ENCODE results near the gene ATP6V1F.

ATP6V1F gene

GRCh38 chr7:128837521-128837921 is 25.1 kb upstream of the ATP6V1F start:
- Histone ChIP-seq H3K4me1 (ENCODE audit: control insufficient read depth, insufficient read depth, low read length) (peaks cover 35% of the 10 kb centered on the region), H3K9ac (ENCODE audit: low read length) (no peak overlapping the region), H3K27me3 (replicated peaks; ENCODE audit: control insufficient read depth, insufficient read depth, low read length) (no peaks in the 10 kb centered on the region), H3K9me3 (ENCODE audit: control insufficient read depth, low read length) (no peaks in the 10 kb centered on the region), H3K36me3 (ENCODE audit: control insufficient read depth, insufficient read depth, low read length, severe bottlenecking) (peaks cover 67% of the 10 kb centered on the region), H3K4me3 (ENCODE audit: low read length) (no peak overlapping the region)
- DNase-seq (ENCODE audit: low read depth) = no peak

GRCh38 chr7:128838109-128838779 is 24.4 kb upstream of the ATP6V1F start:
- Histone ChIP-seq H3K9ac (ENCODE audit: low read length) (no peak overlapping the region), H3K4me3 (ENCODE audit: low read length) (no peak overlapping the region), H3K4me1 (ENCODE audit: control insufficient read depth, insufficient read depth, low read length) (peaks cover 29% of the 10 kb centered on the region), H3K36me3 (ENCODE audit: control insufficient read depth, insufficient read depth, low read length, severe bottlenecking) (peaks cover 75% of the 10 kb centered on the region), H3K27me3 (replicated peaks; ENCODE audit: control insufficient read depth, insufficient read depth, low read length) (no peaks in the 10 kb centered on the region), H3K9me3 (ENCODE audit: control insufficient read depth, low read length) (no peaks in the 10 kb centered on the region)
- no peak for DNase-seq (ENCODE audit: low read depth)

DNA sequence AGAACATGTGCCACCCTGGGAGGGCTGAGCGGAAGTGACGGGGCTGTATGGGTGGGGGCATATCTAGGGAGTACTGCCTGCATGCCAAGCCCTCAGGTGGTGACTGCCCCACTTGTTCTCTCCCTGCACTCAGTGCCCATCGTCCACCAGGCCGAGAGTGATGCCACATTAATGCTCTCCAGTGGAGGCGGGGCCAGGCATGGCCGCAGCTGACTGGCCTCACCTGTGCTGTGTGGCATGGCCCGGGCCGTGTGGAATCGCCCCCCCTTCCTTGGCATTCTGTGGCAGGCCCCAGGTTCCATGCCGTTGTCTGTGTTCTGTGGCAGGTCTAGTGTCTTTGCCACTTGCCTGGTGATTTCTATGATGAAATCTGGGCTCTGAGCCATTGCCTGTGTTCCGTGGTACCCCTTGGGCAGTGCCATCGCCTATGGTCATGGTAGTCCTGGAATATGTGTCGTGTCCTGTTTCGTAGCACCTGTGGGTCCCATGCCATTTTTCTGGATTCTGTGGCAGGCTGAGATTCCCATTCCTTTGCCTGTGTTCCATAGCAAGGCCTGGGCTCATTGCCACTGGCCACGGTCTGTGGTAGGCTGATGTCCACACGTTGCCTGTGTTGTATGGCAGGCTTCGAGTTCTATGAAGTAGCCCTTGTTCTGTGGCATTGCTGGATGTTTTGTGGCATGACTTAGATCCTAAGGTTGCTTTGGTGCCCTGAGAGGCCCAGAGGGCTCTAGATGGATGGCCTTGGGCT is 23.5 kb upstream of the ATP6V1F start:
- Histone ChIP-seq H3K9me3 (ENCODE audit: control insufficient read depth, low read length) (no peaks in the 10 kb centered on the region), H3K4me3 (ENCODE audit: low read length) (no peak overlapping the region), H3K9ac (ENCODE audit: low read length) (no peak overlapping the region), H3K36me3 (ENCODE audit: control insufficient read depth, insufficient read depth, low read length, severe bottlenecking) (peaks cover 84% of the 10 kb centered on the region), H3K27me3 (replicated peaks; ENCODE audit: control insufficient read depth, insufficient read depth, low read length) (no peaks in the 10 kb centered on the region), H3K4me1 (ENCODE audit: control insufficient read depth, insufficient read depth, low read length) (peaks cover 26% of the 10 kb centered on the region)
- DNase-seq (ENCODE audit: low read depth) = no peak

DNA sequence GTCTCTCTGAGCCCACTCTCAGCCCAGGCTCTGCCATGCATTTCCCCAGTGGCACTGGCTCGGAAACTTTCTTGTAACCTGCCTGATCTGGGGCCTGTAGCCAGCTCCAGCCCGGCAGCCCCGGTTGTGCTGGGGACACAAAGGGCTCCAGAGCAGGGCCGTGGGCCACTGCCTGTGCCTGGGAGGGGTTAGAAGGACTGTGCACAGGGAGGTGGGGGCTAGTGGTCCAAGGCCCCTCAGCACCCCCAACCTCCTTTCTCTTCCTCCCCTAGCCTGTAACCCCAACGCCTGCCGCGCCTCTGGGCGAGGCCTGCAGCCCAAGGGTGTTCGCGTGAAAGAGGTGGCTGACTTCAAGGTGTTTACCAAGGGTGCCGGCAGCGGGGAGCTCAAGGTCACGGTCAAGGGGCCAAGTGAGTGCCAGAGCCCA is 22.9 kb upstream of the ATP6V1F start:
- H3K9ac ChIP-seq (ENCODE audit: low read length) = no peak overlapping the region
- H3K9me3 ChIP-seq (ENCODE audit: control insufficient read depth, low read length) = no peaks in the 10 kb centered on the region
- peaks cover 26% of the 10 kb centered on the region for H3K4me1 ChIP-seq (ENCODE audit: control insufficient read depth, insufficient read depth, low read length)
- H3K27me3 ChIP-seq (replicated peaks; ENCODE audit: control insufficient read depth, insufficient read depth, low read length) = no peaks in the 10 kb centered on the region
- peaks cover 89% of the 10 kb centered on the region for H3K36me3 ChIP-seq (ENCODE audit: control insufficient read depth, insufficient read depth, low read length, severe bottlenecking)
- no peak for DNase-seq (ENCODE audit: low read depth)
- H3K4me3 ChIP-seq (ENCODE audit: low read length) = no peak overlapping the region

DNA sequence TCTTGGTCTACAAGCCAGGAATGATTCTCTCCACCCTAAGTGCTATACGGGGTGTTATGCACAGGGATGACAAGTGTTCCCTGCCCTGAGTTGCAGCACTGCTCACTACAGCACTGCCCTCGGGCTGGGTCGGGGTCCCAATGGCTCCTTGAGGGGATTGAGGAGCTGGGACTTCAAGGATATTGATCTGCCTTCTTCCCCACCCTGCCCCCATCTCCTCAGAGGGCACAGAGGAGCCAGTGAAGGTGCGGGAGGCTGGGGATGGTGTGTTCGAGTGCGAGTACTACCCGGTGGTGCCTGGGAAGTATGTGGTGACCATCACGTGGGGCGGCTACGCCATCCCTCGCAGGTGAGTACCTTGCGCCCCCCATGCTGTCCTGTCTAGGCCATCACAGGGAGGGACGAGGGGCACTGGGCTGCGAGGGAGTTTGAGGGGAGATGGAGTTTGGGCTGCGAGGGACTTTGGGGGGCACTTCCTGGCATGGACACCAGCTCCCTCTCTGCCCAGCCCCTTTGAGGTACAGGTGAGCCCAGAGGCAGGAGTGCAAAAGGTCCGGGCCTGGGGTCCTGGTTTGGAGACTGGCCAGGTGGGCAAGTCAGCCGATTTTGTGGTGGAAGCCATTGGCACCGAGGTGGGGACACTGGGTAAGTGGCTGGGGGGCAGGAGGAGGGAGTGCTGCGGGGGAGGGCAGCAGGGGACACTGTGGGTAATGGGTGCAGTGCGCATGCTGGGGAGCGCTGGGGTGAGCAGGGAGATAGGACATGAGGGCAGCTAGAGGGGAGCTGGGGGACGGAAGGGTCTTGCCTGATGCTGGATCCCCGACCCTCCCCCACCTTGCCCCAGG is 22.1 kb upstream of the ATP6V1F start:
- no peaks in the 10 kb centered on the region for H3K27me3 ChIP-seq (replicated peaks; ENCODE audit: control insufficient read depth, insufficient read depth, low read length)
- no peak overlapping the region for H3K4me3 ChIP-seq (ENCODE audit: low read length)
- DNase-seq (ENCODE audit: low read depth) = no peak
- peaks cover 19% of the 10 kb centered on the region for H3K4me1 ChIP-seq (ENCODE audit: control insufficient read depth, insufficient read depth, low read length)
- H3K36me3 ChIP-seq (ENCODE audit: control insufficient read depth, insufficient read depth, low read length, severe bottlenecking) = peaks cover 88% of the 10 kb centered on the region
- no peak overlapping the region for H3K9ac ChIP-seq (ENCODE audit: low read length)
- H3K9me3 ChIP-seq (ENCODE audit: control insufficient read depth, low read length) = no peaks in the 10 kb centered on the region

DNA sequence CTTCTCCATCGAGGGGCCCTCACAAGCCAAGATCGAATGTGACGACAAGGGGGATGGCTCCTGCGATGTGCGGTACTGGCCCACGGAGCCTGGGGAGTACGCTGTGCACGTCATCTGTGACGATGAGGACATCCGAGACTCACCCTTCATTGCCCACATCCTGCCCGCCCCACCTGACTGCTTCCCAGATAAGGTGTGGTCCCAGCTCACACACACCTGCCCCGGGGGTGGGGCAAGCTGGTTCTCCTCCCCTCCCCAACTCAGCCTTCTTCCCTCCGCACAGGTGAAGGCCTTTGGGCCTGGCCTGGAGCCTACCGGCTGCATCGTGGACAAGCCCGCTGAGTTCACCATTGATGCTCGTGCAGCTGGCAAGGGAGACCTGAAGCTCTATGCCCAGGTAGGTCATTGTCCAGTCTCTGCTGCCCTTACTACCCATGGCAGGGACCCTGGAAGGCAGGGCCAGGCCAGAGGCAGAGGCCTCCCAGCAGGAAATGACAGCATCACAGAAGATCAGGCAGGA is 21.4 kb upstream of the ATP6V1F start:
- Histone ChIP-seq H3K27me3 (replicated peaks; ENCODE audit: control insufficient read depth, insufficient read depth, low read length) (no peaks in the 10 kb centered on the region), H3K36me3 (ENCODE audit: control insufficient read depth, insufficient read depth, low read length, severe bottlenecking) (peaks cover 91% of the 10 kb centered on the region), H3K9ac (ENCODE audit: low read length) (no peak overlapping the region), H3K4me3 (ENCODE audit: low read length) (no peak overlapping the region), H3K9me3 (ENCODE audit: control insufficient read depth, low read length) (no peaks in the 10 kb centered on the region), H3K4me1 (ENCODE audit: control insufficient read depth, insufficient read depth, low read length) (peaks cover 12% of the 10 kb centered on the region)
- no peak for DNase-seq (ENCODE audit: low read depth)

DNA sequence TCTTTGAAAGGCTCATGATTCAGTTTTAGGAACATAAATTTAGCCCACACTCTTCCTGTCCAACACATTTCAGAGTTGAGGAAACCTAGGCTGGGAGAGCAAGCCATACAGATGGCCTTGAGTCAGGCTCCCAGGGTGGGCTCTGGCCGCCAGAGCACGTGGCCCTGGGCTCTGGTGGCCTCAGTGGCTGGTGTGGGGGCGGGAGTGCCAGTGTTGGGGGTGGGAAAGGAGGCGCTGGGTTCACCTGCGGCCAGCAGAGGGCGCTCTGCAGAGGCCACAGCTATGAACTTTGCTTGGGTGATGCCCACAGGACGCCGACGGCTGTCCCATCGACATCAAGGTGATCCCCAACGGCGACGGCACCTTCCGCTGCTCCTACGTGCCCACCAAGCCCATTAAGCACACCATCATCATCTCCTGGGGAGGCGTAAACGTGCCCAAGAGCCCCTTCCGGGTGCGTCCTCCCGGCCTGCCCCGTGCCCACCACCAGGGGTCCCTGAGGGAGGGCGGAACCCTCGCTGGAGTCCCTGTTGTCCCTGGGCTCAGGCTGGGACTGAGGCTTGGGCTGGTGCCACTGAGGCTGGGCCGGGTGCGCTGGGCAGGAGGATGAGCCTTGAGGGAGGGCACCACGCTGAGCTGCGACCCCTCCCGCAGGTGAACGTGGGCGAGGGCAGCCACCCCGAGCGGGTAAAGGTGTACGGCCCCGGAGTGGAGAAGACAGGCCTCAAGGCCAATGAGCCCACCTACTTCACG is 20.6 kb upstream of the ATP6V1F start:
- Histone ChIP-seq H3K4me3 (ENCODE audit: low read length) (no peak overlapping the region), H3K4me1 (ENCODE audit: control insufficient read depth, insufficient read depth, low read length) (peaks cover 6% of the 10 kb centered on the region), H3K27me3 (replicated peaks; ENCODE audit: control insufficient read depth, insufficient read depth, low read length) (no peaks in the 10 kb centered on the region), H3K9me3 (ENCODE audit: control insufficient read depth, low read length) (no peaks in the 10 kb centered on the region), H3K36me3 (ENCODE audit: control insufficient read depth, insufficient read depth, low read length, severe bottlenecking) (peaks cover 95% of the 10 kb centered on the region), H3K9ac (ENCODE audit: low read length) (no peak overlapping the region)
- peak; percentile 63 for DNase-seq (ENCODE audit: low read depth)

DNA sequence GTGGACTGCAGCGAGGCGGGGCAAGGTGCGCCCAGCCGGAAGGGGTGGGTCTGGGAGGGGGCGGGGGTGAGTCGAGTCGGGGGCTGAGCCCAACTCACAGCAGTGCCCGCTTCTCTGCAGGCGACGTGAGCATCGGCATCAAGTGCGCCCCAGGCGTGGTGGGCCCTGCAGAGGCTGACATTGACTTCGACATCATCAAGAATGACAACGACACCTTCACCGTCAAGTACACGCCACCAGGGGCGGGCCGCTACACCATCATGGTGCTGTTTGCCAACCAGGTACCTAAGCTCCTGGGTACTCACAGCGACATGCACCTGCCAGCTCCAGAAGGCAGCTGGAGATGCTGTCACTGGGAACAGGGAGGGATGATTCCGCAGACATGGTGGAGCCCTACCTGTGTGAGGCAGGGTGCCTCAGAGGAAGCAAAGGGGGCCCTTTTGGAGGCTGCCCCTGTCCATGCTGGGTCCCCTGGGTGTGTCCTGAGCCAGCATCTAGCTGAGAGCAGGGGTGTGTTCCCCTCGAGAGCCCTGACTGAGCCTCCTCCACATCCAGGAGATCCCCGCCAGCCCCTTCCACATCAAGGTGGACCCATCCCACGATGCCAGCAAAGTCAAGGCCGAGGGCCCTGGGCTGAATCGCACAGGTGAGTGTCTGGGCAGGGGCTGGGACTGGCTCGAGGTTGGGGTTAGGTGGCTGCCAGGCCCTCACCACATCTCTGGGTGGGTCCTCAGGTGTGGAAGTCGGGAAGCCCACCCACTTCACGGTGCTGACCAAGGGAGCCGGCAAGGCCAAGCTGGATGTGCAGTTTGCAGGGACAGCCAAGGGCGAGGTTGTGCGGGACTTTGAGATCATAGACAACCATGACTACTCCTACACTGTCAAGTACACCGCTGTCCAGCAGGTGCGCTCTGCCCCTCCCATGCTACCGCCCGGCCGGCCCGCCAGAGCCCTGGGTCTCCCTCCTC is 19.7 kb upstream of the ATP6V1F start:
- Histone ChIP-seq H3K4me1 (ENCODE audit: control insufficient read depth, insufficient read depth, low read length) (peaks cover 6% of the 10 kb centered on the region), H3K4me3 (ENCODE audit: low read length) (no peak overlapping the region), H3K9me3 (ENCODE audit: control insufficient read depth, low read length) (no peaks in the 10 kb centered on the region), H3K9ac (ENCODE audit: low read length) (no peak overlapping the region), H3K27me3 (replicated peaks; ENCODE audit: control insufficient read depth, insufficient read depth, low read length) (no peaks in the 10 kb centered on the region), H3K36me3 (ENCODE audit: control insufficient read depth, insufficient read depth, low read length, severe bottlenecking) (peaks cover 96% of the 10 kb centered on the region)
- DNase-seq (ENCODE audit: low read depth) = no peak

- Histone ChIP-seq H3K36me3 (ENCODE audit: control insufficient read depth, insufficient read depth, low read length, severe bottlenecking) (peaks cover 95% of the 10 kb centered on the region), H3K4me3 (ENCODE audit: low read length) (no peak overlapping the region), H3K9me3 (ENCODE audit: control insufficient read depth, low read length) (no peaks in the 10 kb centered on the region), H3K9ac (ENCODE audit: low read length) (no peak overlapping the region), H3K4me1 (ENCODE audit: control insufficient read depth, insufficient read depth, low read length) (peaks cover 6% of the 10 kb centered on the region), H3K27me3 (replicated peaks; ENCODE audit: control insufficient read depth, insufficient read depth, low read length) (no peaks in the 10 kb centered on the region)
- no peak for DNase-seq (ENCODE audit: low read depth)
These were observed 18.6 kb upstream of the ATP6V1F start for GRCh38 chr7:128843938-128844621.

All from adipocyte (in vitro differentiated cells).